ENCODE data around the gene SMURF2.

DNA sequence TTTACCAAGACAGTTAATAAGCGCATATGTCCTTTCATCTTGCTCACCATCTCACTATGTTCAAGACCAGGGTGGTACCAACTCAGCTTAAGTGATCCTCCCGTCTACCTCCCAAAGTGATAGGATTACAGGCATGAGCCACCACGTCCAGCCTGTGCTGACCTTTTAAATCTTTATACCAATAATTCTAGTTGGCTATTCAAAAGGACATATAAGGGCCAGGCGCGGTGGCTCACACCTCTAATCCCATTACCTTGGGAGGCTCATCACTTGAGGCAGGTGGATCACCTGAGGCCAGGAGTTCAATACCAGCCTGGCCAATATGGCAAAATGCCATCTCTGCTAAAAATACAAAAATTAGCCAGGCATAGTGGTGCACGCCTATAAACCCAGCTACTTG is 152.9 kb downstream of the SMURF2 start:
- TF ChIP-seq, protein P1, sequence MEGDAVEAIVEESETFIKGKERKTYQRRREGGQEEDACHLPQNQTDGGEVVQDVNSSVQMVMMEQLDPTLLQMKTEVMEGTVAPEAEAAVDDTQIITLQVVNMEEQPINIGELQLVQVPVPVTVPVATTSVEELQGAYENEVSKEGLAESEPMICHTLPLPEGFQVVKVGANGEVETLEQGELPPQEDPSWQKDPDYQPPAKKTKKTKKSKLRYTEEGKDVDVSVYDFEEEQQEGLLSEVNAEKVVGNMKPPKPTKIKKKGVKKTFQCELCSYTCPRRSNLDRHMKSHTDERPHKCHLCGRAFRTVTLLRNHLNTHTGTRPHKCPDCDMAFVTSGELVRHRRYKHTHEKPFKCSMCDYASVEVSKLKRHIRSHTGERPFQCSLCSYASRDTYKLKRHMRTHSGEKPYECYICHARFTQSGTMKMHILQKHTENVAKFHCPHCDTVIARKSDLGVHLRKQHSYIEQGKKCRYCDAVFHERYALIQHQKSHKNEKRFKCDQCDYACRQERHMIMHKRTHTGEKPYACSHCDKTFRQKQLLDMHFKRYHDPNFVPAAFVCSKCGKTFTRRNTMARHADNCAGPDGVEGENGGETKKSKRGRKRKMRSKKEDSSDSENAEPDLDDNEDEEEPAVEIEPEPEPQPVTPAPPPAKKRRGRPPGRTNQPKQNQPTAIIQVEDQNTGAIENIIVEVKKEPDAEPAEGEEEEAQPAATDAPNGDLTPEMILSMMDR (IDR thresholded peaks at IDR 0.05), result no peak
- no peak for TF ChIP-seq EZH2phosphoT487 (IDR thresholded peaks at IDR 0.05)

Measured in neural progenitor cell (in vitro differentiated cells).